ENCODE measurements around the gene TMEM178B.
"Not testable (repeated sequence)": the region's sequence is repeated elsewhere in the genome, so short reads cannot be mapped to it uniquely, and the experiment has no call there.

Gene TMEM178B

DNA sequence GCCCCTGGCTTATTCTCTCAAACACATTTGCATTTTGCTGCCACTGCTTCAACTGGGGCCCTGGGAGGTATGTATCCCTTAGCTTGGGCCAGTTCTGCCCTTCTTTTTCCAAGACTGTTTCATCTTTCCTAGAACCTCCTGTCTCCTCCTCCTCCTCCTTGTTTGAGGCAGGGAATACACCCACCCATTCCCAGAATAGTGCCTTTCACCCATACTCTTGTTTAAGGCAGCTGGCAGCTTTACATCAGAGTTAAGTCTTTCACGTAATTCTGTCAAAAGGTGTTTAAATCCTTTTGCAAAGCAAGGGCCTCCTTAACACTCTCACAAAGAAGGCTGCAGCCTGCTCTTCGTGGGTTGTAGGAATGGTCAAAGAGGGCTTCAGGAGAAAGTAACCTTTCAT, 326.5 kb downstream of the TMEM178B start:
- DNase-seq (ENCODE audit: low read depth), result no peak
- TF ChIP-seq, protein P1, sequence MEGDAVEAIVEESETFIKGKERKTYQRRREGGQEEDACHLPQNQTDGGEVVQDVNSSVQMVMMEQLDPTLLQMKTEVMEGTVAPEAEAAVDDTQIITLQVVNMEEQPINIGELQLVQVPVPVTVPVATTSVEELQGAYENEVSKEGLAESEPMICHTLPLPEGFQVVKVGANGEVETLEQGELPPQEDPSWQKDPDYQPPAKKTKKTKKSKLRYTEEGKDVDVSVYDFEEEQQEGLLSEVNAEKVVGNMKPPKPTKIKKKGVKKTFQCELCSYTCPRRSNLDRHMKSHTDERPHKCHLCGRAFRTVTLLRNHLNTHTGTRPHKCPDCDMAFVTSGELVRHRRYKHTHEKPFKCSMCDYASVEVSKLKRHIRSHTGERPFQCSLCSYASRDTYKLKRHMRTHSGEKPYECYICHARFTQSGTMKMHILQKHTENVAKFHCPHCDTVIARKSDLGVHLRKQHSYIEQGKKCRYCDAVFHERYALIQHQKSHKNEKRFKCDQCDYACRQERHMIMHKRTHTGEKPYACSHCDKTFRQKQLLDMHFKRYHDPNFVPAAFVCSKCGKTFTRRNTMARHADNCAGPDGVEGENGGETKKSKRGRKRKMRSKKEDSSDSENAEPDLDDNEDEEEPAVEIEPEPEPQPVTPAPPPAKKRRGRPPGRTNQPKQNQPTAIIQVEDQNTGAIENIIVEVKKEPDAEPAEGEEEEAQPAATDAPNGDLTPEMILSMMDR (IDR thresholded peaks at IDR 0.05; ENCODE audit: control insufficient read depth, insufficient read depth, low read depth, low read length, missing control alignments), result no peak
- H3K4me3 ChIP-seq (ENCODE audit: control insufficient read depth, low read depth, low read length), result no peak overlapping the region

DNA sequence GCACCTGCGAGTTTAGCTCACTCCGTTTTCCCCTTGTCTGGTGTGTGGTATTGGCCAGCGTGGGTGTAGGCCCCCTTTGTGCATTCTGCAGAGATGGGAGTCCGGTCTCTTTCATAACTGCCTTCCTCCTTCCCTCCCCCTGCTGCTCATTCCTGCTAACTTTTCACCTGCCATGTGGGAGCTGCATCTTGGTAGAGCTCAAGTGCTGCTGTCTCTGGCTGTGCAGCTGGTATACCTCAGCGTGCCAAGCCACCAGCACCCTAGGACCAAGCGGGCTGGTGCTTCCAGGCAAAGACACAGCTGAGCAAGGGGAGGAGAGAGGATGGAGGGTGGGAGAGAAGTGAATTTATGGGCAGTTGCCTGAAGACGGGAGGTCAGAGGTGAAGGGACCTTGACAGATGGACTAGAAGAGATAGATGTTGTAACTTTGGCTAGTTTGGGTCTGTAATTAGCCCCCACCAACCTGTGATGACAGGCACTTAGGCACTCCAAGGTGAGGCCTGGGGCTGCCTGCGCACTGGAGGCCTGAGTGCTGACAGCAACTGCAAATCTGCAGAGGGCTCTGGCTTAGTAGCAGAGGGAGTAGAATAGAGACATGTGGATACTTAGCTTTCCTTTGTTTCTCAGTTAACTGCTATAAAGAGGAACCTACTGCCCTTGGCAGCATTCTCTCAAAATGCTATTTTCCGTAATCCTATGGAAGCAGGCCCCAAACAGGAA, 328.6 kb downstream of the TMEM178B start:
- TF ChIP-seq, protein P1 (IDR thresholded peaks at IDR 0.05; ENCODE audit: control insufficient read depth, insufficient read depth, low read depth, low read length, missing control alignments), result no peak
- no peak overlapping the region for H3K4me3 ChIP-seq (ENCODE audit: control insufficient read depth, low read depth, low read length)
- no peak for DNase-seq (ENCODE audit: low read depth)

DNA sequence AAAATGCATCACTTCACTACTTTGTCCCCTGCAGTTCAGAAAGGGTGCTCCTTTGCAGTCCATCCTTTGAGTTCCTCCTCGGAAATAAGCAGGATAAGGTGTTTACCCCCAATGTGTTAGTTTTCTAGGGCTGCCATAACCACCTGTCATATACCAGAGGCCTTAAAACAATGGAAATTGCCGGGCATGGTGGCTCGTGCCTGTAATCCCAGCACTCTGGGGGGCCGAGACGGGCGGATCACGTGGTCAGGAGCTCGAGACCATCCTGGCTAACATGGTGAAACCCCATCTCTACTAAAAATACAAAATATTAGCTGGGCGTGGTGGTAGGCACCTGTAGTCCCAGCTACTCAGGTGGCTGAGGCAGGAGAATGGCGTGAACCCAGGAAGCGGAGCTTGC, 330.0 kb downstream of the TMEM178B start:
- not testable (repeated sequence) for H3K4me3 ChIP-seq (ENCODE audit: control insufficient read depth, low read depth, low read length); DNase-seq (ENCODE audit: low read depth)

DNA sequence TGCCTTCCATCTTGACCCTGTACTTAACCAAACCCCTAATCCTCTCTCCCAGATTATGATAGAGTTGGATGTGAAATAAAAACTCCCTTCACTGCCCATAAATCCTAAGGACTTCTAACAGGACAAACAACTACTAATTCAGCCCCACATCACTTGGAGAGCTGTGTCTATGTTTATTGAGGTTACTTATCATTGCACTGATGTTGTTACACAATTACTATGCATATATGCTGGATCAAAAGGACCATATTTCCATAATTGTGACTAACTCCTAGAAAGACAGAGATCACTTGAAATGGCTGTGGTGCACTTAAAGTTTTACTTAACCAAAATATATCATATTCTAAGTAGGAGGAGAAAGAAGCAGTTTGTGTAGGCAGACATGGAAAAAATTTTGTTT, 332.5 kb downstream of the TMEM178B start:
- DNase-seq (ENCODE audit: low read depth), result no peak
- TF ChIP-seq, protein P1 (IDR thresholded peaks at IDR 0.05; ENCODE audit: control insufficient read depth, insufficient read depth, low read depth, low read length, missing control alignments), result no peak
- H3K4me3 ChIP-seq (ENCODE audit: control insufficient read depth, low read depth, low read length), result no peak overlapping the region

DNA sequence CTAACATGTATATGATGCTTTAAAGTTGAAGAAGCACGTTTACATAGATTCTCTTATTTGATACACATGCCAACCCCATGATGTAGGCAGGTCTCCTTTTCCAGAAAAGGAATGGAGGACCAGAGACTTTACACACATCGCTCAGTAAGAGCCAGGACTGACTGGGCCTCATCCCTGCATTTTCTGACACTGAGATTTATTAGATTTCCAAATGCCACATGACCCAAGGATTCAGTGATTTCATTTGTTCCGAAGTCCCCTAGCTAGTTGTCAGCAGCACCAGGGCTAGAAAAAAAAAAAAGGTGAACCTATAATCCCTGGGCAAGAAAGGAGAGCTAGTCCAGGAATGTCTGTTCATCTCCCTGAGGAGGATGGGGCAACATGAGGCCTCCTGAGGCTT, 334.0 kb downstream of the TMEM178B start:
- DNase-seq (ENCODE audit: low read depth), result no peak
- no peak overlapping the region for H3K4me3 ChIP-seq (ENCODE audit: control insufficient read depth, low read depth, low read length)
- TF ChIP-seq, protein P1 (IDR thresholded peaks at IDR 0.05; ENCODE audit: control insufficient read depth, insufficient read depth, low read depth, low read length, missing control alignments), result no peak

DNA sequence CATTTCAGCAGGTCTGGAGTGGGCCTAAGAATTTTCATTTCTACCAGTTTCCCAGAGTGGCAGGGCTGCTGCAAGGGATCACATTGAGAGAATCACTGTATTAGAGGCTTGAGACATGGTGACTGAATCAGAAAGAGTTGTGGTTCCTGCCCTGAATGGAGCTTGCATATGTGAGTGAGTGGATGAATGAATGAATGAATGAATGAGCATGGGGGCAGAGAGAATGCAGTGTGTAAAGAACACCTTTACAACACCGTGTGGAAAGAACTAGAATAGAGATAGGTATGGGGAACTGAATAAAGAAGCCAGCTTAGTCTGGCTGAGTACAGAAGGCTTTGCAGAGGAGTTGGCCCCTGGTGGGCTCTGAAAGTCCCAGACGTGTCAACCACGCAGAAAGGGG, 334.6 kb downstream of the TMEM178B start:
- TF ChIP-seq, protein P1 (IDR thresholded peaks at IDR 0.05; ENCODE audit: control insufficient read depth, insufficient read depth, low read depth, low read length, missing control alignments), result no peak
- no peak overlapping the region for H3K4me3 ChIP-seq (ENCODE audit: control insufficient read depth, low read depth, low read length)
- no peak for DNase-seq (ENCODE audit: low read depth)

DNA sequence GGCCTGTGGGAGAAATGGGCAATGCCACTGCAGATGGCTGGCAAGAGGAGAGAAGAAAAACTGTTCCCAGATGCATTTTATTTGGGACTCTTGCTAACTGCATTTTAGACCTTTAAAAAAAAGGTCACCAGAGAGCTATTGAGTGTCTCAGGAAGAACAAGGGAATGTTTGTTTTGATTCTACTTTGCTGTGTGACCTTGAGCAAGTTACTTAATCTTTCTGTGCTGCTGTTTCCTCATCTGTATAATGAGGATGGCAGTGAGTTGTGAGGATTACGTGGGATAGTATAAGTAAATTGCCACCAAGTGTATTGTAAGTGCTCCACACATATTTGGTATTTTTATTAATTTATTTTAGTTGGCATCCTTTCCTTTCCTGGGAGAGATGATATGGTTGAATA, 335.4 kb downstream of the TMEM178B start:
- TF ChIP-seq, protein P1 (IDR thresholded peaks at IDR 0.05; ENCODE audit: control insufficient read depth, insufficient read depth, low read depth, low read length, missing control alignments), result no peak
- H3K4me3 ChIP-seq (ENCODE audit: control insufficient read depth, low read depth, low read length), result no peak overlapping the region
- DNase-seq (ENCODE audit: low read depth), result no peak
